HS-5 (cell line): ENCODE results near the gene CLMP.

Experiments used
- DNase-seq: peaks from one replicate; pipeline ENCODE4 v3.0.0-alpha.2; 2012; ENCODE audit warnings: low read depth

The CLMP gene

DNA sequence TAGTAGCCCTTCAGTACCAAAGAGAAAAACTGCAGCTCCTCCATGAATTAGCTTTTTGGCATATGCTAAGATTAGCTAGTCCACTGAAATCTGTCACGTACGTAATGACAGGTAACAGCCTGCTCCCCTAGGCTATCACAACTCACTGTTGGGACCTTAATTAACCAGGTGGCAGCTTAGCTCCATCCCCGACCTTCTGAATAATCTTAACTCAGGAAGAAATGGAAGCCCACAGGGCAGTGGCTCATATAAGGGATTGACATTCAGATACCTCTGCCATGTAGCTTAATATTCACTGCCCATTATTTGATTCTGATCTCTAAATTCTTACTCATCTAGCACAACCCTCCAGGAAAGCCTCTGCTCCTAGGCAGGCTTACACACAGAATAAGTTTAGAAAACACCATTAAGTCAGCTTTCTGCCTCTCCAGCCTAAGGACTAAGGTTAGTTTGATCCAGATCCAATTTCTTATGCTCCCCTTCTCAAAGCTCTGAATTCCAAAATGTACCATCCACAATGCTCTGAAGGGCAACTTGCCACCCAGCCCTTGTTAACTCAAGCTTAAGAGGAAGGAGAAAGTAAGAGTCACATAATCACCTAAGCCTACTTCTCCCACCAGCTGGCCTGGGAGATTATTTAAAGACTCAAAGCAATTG, 138.1 kb downstream of the CLMP start:
- DNase-seq: no peak

DNA sequence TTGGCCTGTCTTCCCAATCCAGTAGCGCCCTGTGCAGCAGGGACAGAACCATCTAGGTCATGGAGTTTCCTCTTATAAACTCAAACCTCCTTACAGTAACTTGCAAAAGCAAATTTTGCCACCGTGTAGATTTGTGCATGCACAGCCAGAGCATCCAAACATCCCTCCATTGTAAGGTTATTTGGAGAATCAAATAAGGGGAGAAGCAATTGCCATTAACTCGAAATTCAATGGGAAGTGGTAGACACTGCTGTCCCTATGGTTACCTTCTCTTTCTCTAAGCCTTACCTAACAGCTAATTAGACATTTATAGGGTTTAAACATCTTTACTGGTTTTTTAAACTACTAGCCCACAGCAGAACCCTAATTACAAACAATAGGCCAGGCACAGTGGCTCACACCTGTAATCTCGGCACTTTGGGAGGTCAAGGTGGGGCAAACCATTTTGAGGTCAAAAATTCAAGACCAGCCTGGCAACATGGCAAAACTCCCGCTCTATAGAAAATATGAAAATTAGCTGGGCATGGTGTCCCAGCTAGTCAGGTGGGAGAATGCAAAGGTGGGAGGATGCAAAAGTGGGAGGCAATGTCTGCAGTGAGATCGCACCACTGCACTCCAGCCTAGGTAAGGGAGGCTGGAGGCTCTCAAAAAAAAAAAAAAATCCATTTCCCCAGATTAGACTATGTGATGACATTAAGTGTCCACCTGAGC, 139.7 kb downstream of the CLMP start:
- DNase-seq: no peak

GRCh38 chr11:123054301-123055065, 140.6 kb downstream of the CLMP start:
- no peak for DNase-seq

GRCh38 chr11:123052901-123053721, 141.9 kb downstream of the CLMP start:
- no peak for DNase-seq

- no peak for DNase-seq
Measured at GRCh38 chr11:123051634-123052033, 143.4 kb downstream of the CLMP start.

DNA sequence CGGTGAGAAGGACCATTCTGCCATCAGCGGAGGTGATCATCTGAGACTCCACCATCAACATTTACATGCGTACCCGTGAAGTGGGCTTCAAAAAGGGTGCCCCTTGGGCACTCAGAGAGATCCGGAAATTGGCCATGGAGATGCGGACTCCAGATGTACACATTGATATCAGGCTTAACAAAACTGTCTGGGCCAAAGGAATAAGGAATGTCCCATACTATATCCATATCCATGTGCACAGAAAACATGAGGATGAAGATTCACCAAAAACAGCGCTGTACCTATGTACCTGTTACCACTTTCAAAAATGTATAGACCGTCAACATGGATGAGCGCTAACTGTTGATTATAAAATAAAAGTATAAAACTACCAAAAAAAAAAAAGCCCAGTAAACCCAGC, 143.9 kb downstream of the CLMP start:
- no peak for DNase-seq

- DNase-seq: no peak
Measured at GRCh38 chr11:123047947-123048293, 147.1 kb downstream of the CLMP start.

- DNase-seq: no peak
Measured at GRCh38 chr11:123047266-123047946, 147.6 kb downstream of the CLMP start.

DNA sequence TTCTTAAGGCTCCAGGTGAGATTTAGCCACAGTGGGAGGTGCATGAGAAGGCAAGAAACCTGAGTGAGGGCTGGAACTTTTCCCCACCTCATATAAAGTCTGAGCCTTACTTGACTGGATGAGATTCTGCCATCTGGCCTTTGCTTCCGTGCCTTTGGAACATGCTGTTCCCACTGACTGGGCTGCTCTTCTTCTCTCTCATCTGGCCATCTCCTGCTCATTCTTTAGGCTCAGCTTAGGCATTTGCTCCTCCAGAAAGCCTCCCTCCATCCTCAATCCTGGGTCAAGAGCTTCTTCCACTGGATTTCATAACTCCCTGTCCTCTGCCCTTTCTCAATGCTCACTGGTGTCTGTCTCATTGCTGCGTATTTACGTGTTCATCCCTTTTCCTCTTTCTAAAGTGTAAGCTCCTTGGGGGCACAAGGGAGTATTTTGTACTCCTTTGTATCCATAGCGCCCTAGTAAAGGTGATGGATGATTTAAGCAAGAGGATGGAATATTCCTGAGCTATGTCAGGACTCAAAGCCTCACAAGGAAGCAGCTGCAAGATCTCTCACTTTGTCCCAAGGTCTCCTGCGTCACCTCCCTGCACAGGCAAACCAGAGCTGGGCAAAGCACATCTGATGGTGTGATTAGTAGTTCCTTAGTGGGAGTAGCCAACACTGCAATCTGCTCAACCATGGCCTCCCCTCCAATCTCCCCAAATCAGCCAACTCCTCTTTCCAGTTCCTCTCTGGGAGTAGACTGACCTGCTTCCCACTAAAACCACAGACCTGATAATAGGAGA, 148.4 kb downstream of the CLMP start:
- no peak for DNase-seq

GRCh38 chr11:123045101-123045500, 149.9 kb downstream of the CLMP start:
- DNase-seq: no peak

DNA sequence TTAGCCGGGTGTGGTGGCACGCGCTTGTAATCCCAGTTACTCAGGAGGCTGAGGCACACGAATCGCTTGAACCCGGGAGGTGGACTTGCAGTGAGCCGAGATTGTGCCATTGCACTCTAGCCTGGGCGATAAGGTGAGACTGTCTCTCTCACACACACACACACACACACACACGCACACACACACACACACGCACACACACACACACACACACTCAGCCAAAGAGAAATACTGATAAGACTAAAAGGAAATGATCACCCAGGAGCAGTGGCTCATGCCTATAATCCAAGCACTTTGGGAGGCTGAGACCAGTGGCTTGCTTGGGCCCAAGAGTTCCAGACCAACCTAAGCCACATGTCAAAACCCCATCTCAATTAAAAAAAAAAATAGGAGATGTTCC, 153.9 kb downstream of the CLMP start:
- DNase-seq: no peak

GRCh38 chr11:123040111-123040432, 155.0 kb downstream of the CLMP start:
- DNase-seq: no peak

DNA sequence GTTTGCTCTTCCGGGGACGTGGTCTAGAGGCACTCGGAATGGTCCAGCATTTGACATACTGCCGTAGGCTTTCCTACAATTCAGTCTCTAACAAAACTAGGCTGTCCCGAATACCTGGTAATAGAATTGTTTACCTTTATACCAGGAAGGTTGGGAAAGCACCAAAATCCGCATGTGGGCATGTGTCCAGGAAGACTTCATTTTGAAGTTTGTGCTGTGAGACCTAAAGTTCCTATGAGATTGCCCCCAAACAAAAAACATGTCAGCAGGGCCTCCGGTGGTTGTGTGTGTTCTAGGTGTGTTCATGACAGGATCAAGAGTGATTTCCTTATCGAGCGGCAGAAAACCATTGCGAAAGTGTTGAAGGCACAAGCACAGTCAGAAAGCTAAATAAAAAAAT, 159.2 kb downstream of the CLMP start:
- DNase-seq: no peak

DNA sequence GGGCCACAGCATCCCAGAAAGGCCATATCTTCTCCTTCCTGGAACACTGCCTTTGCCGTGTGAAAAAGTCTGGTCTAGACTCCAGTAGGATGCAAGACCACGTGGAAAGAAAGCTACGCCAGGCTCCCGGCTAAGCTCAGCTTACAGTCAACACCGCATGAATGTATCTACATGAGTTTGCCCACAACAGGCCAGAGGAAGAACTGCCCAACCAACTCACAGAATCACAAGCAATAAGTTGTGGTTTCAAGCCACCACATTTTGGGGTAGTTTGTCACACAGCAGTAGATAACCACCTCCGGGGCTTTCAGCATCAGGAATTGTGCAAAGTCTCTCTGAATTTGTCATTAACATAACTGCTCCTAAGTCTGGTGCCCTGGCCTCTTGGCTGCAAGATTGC, 160.5 kb downstream of the CLMP start:
- DNase-seq: no peak

DNA sequence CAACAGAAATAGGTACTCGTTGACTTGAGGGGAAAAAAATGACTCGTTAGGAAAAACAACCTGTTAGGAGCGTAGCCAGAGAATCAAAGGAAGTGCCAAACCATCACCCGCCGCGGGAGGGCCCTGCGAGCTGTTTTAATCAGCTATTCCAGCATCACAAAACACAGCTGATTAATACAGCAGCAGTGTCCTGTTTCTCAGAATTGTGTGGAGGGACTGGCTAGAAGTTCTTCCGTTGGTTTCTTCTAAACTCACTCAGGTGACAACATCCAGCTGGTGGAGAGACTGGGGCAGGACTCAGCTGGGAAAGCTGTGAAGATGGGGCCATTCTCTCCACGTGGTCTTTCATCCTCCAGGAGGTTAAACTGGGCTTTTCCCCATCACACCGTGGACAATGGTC, 161.2 kb downstream of the CLMP start:
- no peak for DNase-seq

DNA sequence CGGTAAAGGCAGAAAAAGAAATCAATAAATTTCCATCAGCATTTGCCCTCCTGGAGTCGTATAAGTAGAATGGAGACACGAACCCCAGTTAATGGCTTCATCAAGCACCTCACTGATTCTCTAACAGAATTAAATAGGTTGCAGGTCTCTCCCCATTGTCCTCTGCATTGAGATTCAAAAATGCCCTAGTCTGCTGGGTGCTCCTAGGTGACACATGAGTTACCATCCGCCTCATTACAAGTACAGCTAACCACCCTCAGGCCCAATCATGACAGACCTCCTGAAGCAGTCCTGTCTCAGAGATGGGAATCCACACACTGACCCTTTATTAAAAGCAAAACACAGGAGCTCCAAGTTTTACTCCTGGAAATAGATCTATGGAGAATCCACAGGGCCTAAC, 164.5 kb downstream of the CLMP start:
- no peak for DNase-seq

GRCh38 chr11:123020968-123021367, 174.1 kb downstream of the CLMP start:
- no peak for DNase-seq
